IPS-18a (cell line): Measurements from ENCODE around the gene KRT34.
"Not testable (repeated sequence)": the region's sequence is repeated elsewhere in the genome, so short reads cannot be mapped to it uniquely, and the experiment has no call there.

Experiments used
- H3K27ac ChIP-seq: one replicate; pipeline ENCODE4 v1.5.1; 2013; ENCODE audit warnings: low read length
- H3K27me3 ChIP-seq: one replicate; pipeline ENCODE4 v1.6.1; 2013; ENCODE audit warnings: mild to moderate bottlenecking, low read length; ENCODE audit not compliant: control insufficient read depth, insufficient read depth
- H3K36me3 ChIP-seq: one replicate; pipeline ENCODE4 v1.6.1; 2013; ENCODE audit warnings: low read depth, low read length; ENCODE audit not compliant: control insufficient read depth
- H3K4me1 ChIP-seq: one replicate; pipeline ENCODE4 v1.6.1; 2013; ENCODE audit warnings: low read depth, low read length; ENCODE audit not compliant: control insufficient read depth
- H3K4me3 ChIP-seq: one replicate; pipeline ENCODE4 v1.5.1; 2013; ENCODE audit warnings: low read length
- H3K9ac ChIP-seq: one replicate; pipeline ENCODE4 v1.6.1; 2013; ENCODE audit warnings: mild to moderate bottlenecking, low read length, moderate library complexity
- H3K9me3 ChIP-seq: one replicate; pipeline ENCODE4 v1.6.1; 2013; ENCODE audit warnings: low read depth, low read length; ENCODE audit not compliant: control insufficient read depth

KRT34 gene

DNA sequence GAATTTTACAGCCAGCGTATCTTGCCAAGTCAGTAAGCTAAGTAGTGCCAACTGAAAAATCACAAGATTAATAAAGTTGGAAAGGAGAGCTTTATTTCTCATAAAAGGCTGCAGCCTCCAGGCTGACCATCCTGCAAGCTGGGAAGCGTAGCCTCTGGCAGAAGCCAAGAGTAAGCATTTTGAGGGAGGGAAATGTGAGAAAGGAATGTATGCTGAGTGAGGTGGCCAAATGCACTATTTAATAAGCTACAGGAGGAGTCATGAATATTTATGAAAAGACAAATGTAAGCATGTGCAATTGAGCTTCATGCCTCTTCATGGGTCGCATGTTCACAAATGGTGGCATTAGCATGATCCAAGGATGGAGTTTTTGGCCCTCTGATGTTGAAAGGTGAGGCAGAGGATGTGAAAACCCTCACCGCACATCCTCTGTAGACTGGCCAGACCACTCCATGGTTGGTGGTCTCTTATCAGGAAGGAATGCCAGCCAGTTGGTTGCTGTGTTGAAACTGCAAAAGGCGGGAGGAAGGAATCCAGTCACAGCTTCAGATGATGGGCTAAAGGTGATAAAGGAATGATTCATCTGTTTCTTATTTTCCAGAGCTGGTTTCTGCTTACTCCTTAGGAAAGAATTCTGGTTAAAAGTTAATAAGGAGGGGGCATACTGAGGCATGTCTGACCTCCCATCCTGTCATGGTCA lies 21.7 kb downstream of the KRT34 start:
- no peak overlapping the region for H3K4me3 ChIP-seq
- no peaks in the 10 kb centered on the region for H3K4me1 ChIP-seq
- no peaks in the 10 kb centered on the region for H3K9me3 ChIP-seq
- no peaks in the 10 kb centered on the region for H3K27me3 ChIP-seq
- no peak overlapping the region for H3K9ac ChIP-seq
- H3K27ac ChIP-seq = no peak overlapping the region
- no peaks in the 10 kb centered on the region for H3K36me3 ChIP-seq

GRCh38 chr17:41354536-41354935 lies 27.6 kb downstream of the KRT34 start:
- no peak overlapping the region for H3K9ac ChIP-seq
- H3K27ac ChIP-seq = no peak overlapping the region
- no peaks in the 10 kb centered on the region for H3K4me1 ChIP-seq
- H3K36me3 ChIP-seq = no peaks in the 10 kb centered on the region
- H3K9me3 ChIP-seq = no peaks in the 10 kb centered on the region
- H3K4me3 ChIP-seq = no peak overlapping the region
- H3K27me3 ChIP-seq = no peaks in the 10 kb centered on the region

DNA sequence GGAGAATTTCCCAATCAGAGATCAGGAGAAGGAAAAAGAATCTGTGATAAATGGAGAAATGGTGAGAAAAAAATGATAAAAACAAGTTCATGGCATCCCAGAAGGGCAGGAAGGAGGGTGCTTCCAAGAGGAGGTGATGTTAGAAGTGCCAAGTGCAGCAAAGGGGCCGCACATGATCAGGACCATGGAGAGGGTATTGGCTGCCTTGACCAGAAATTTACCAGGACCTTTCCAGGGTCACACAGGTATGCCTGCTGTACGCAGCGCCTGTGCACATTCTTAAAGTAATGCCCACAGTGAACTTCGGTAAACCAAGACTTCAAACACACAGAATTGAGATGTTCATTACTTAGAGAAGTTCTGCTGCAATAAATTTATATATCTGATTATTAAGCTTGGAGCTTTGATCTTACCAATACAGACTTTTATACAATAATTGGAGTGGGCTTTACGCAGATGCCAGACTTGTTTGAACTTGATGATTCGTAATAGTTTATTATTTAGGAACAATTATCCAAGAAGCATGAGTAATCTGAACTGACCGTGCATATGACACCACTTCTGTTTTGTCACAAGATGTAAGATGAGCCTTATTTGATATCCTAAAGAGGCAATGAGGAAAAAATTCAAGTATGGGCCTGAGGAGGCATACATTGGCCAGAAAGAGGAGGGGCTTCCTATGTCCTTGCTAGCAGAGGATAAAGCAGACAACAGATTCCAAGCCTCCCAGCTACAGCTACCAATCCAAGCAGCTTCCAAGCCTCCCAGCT lies 29.3 kb downstream of the KRT34 start:
- Histone ChIP-seq H3K9me3 (no peaks in the 10 kb centered on the region), H3K9ac (no peak overlapping the region), H3K36me3 (no peaks in the 10 kb centered on the region), H3K4me1 (no peaks in the 10 kb centered on the region), H3K4me3 (no peak overlapping the region), H3K27me3 (no peaks in the 10 kb centered on the region), H3K27ac (no peak overlapping the region)

DNA sequence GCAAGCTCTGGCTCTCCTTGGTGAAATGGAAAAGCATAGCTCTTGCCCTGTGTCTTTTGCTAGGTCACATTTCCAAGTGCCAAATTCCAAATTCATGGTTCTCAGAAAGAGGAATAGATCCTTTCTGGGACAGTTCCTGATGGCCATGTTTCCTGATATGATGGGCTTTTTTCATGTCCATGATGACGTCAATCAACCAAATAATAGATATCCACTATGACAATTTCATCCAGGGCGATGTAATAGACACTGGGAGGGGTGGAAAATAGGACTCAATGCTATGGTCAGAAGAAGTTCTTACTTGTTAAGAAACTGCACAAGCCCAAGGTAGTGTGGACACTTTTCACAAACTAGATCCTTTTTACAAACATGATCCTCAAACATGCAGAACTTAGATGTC lies 30.9 kb downstream of the KRT34 start:
- Histone ChIP-seq H3K9ac (no peak overlapping the region), H3K27me3 (no peaks in the 10 kb centered on the region), H3K36me3 (no peaks in the 10 kb centered on the region), H3K4me1 (no peaks in the 10 kb centered on the region), H3K9me3 (no peaks in the 10 kb centered on the region), H3K4me3 (no peak overlapping the region), H3K27ac (no peak overlapping the region)

DNA sequence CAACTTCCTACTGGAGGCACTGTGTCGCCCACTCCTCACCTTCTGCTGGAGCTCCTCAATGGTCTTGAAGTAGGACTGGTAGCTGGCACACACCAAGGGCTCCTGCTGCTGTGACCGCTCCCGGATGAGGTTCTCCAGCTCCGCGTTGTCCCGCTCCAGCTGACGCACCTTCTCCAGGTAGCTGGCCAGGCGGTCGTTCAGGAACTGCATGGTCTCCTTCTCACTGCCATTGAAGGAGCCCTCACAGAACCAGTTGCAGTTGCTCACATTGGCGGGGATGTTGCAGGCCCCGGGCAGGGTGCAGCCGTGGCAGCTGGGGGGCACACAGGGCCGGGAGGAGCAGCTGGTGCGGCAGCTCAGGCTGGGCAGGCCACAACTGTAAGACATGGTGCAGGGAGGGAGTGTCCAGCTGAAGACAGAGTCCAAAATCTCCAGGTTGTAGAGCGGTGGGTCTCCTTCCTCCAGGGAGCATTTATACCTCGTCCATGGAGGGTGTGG lies 31.7 kb downstream of the KRT34 start, which contains the start of gene KRT33A:
KRT33A (minus strand) TSS at position 448 of the 498 bp plus-strand sequence; CDS start at position 387, 61 bp downstream.
- H3K36me3 ChIP-seq, H3K27me3 ChIP-seq, H3K9me3 ChIP-seq, H3K9ac ChIP-seq, H3K4me1 ChIP-seq, H3K4me3 ChIP-seq, H3K27ac ChIP-seq: not testable (repeated sequence)

DNA sequence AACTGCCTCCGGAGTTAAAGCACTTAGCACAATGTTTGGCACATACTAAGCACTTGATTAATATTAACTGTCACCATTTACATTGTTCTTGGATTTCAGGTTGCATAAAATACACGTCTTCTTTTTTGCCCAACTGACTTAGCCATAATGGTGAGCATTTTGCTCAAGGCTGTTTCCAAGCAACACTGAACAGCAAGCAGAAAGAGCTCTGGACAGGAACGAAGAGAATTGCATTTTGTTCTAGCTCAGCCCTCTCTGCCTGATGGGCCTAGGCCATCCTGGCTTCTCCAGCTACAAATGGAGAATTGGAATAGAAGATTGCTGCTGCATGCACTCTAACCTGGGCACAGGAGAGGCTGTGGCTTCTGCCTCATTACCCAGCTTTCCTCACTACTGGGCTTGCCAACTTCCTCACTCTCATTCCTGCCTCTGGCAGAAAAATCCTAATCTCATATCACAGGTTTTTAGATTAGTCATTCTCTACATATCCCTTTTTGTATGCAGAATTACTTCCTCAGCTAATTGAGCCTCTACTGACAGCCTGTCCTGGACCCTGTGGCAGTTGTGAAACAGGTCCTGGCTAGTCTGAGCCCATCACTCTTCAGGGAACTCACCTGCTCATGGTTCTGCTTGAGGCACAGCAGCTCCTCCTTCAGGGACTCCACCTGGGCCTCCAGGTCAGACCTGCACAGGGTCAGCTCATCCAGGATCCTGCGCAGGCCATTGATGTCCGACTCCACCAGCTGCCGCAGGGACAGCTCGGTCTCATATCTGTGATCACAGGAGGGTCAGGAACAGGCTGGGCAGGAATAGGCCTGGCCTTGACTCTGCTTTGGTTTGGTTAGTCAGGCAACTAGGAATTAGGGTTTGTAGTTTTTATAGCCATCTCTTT lies 34.0 kb downstream of the KRT34 start:
- Histone ChIP-seq H3K4me3 (no peak overlapping the region), H3K9ac (no peak overlapping the region), H3K9me3 (no peaks in the 10 kb centered on the region), H3K27ac (no peak overlapping the region), H3K4me1 (no peaks in the 10 kb centered on the region), H3K36me3 (no peaks in the 10 kb centered on the region), H3K27me3 (no peaks in the 10 kb centered on the region)

- H3K36me3 ChIP-seq, H3K27ac ChIP-seq, H3K9me3 ChIP-seq, H3K27me3 ChIP-seq, H3K4me1 ChIP-seq, H3K4me3 ChIP-seq, H3K9ac ChIP-seq: not testable (repeated sequence)
Observed at GRCh38 chr17:41346421-41346820, 35.7 kb downstream of the KRT34 start.

DNA sequence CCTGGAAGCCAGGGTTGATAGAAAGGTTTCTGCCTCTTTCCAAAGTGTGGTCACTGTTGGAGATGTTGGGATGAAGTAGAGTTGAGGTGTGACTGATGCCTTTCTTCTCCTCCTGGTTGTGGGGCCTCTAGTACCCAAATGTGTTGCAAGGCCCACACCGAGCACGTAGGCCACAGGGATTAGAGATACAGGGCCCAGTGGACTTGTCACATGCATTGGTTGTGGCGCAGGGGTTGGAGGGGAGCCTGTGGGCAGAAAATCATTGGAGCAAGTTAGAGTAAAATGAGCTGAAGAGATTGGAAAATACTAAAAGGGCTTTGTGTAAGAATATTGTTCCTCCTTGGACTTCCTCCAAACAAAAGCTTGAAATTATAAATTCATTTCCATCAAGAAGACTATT lies 36.1 kb downstream of the KRT34 start:
- Histone ChIP-seq H3K27ac (no peak overlapping the region), H3K36me3 (no peaks in the 10 kb centered on the region), H3K9me3 (no peaks in the 10 kb centered on the region), H3K9ac (no peak overlapping the region), H3K4me1 (no peaks in the 10 kb centered on the region), H3K27me3 (no peaks in the 10 kb centered on the region), H3K4me3 (no peak overlapping the region)

DNA sequence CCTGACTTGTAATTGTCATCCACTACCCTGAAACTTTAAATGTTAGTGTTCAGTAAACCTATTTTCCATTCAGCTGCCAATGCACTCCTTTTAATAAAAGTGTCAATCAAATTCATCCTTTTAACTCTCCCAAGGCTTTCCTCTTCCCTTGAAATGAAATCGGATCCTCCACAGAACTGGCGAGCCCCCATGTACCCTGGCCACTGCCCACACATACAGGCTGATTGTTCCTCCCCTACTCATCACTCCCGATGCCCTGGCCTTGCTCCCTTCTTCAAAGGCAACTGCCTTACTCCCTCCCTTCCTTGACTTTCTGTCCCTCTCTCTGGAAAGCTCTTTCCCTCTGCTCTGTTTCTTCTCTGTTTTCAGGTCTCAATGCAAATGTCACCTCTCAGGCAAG lies 39.1 kb downstream of the KRT34 start:
- Histone ChIP-seq H3K4me1 (no peaks in the 10 kb centered on the region), H3K36me3 (no peaks in the 10 kb centered on the region), H3K27ac (no peak overlapping the region), H3K9ac (no peak overlapping the region), H3K27me3 (no peaks in the 10 kb centered on the region), H3K9me3 (no peaks in the 10 kb centered on the region), H3K4me3 (no peak overlapping the region)

GRCh38 chr17:41340934-41341861 lies 40.9 kb downstream of the KRT34 start:
- no peak overlapping the region for H3K4me3 ChIP-seq
- no peak overlapping the region for H3K9ac ChIP-seq
- no peaks in the 10 kb centered on the region for H3K4me1 ChIP-seq
- no peaks in the 10 kb centered on the region for H3K27me3 ChIP-seq
- no peak overlapping the region for H3K27ac ChIP-seq
- H3K36me3 ChIP-seq = no peaks in the 10 kb centered on the region
- H3K9me3 ChIP-seq = no peaks in the 10 kb centered on the region
